A673 (cell line): ENCODE data around the gene GPC6. TPM values are rescaled to one million over a fixed set of nuclear protein-coding genes. Genes with fewer than 3 reads are reported as not detected.
A peak's percentile ranks its signal among the peaks of the same experiment; 100 is the strongest.

Source experiments
- BruUV-seq: library from RNA; stranded (reverse); fragments of 400-500 nt; replicated peaks from 2 replicates; lab custom pipeline; 2021; lab: Mats Ljungman, UMichigan
- CTCF ChIA-PET: fragments of 300-600 bp; sonication (Branson Sonifier 250); formaldehyde crosslinking; loops from one replicate; lab custom pipeline; 2022; ENCODE audit warnings: antibody characterized with exemption; lab: Charles Lee
- POLR2A ChIA-PET: fragments of 300-600 bp; sonication (Branson Sonifier 250); formaldehyde crosslinking; loops from one replicate; lab custom pipeline; 2022; ENCODE audit warnings: antibody characterized with exemption; ENCODE audit not compliant: low non-redundant PET; lab: Charles Lee
- DNase-seq: peaks from one replicate; pipeline ENCODE4 v3.0.0-alpha.2; 2015; ENCODE audit warnings: low spot score
- H3K27ac ChIP-seq: fragments of 200-600 bp; sonication (generic); 2 replicates; pipeline ENCODE4 v1.5.1; 2016; ENCODE audit warnings: mixed run types, low read depth, mild to moderate bottlenecking, mixed read lengths, antibody characterized with exemption, low read length; ENCODE audit not compliant: poor library complexity, severe bottlenecking
- H3K27me3 ChIP-seq: fragments of 200-600 bp; sonication (generic); replicated peaks from 2 replicates; pipeline ENCODE4 v1.6.1; 2017; ENCODE audit warnings: mixed run types, low read depth, mild to moderate bottlenecking, mixed read lengths, antibody characterized with exemption, low read length; ENCODE audit not compliant: insufficient read depth, poor library complexity
- H3K36me3 ChIP-seq: fragments of 200-600 bp; sonication (generic); 2 replicates; pipeline ENCODE4 v1.6.1; 2016; ENCODE audit warnings: mixed run types, mild to moderate bottlenecking, mixed read lengths, antibody characterized with exemption, low read length; ENCODE audit not compliant: insufficient read depth, poor library complexity, severe bottlenecking
- H3K4me1 ChIP-seq: fragments of 200-600 bp; sonication (generic); 2 replicates; pipeline ENCODE4 v1.6.1; 2017; ENCODE audit warnings: mixed run types, mild to moderate bottlenecking, mixed read lengths, antibody characterized with exemption, low read length; ENCODE audit not compliant: insufficient read depth, poor library complexity, severe bottlenecking
- H3K4me3 ChIP-seq: fragments of 200-600 bp; sonication (generic); 2 replicates; pipeline ENCODE4 v1.5.1; 2016; ENCODE audit warnings: low read depth, mixed run types, mild to moderate bottlenecking, mixed read lengths, low read length; ENCODE audit not compliant: poor library complexity, severe bottlenecking
- H3K9me3 ChIP-seq: fragments of 200-600 bp; sonication (generic); 2 replicates; pipeline ENCODE4 v1.6.1; 2016; ENCODE audit warnings: mixed run types, low read depth, mild to moderate bottlenecking, mixed read lengths, antibody characterized with exemption, low read length; ENCODE audit not compliant: poor library complexity, severe bottlenecking
- EZH2 ChIP-seq: fragments of 200-600 bp; sonication (generic); IDR thresholded peaks from 2 replicates; pipeline ENCODE4 v1.6.1; 2017; ENCODE audit warnings: borderline replicate concordance, low read depth, mild to moderate bottlenecking, mixed read lengths, antibody characterized with exemption, low read length; ENCODE audit not compliant: poor library complexity, severe bottlenecking
- intact Hi-C: fragments of 100-400 bp; cut with micrococcal nuclease; formaldehyde crosslinking; loops from one replicate; pipeline ENCODE4 v1.10.0; 2022; ENCODE audit not compliant: unreplicated experiment
- total RNA-seq: library from RNA; stranded (reverse); gene quantifications from 2 replicates; pipeline ENCODE4 v1.2.3, GENCODE V29; 2021
- TF ChIP-seq, protein P1 (sequence below): fragments of 300-800, 200-600 bp; sonication (generic); conservative IDR thresholded peaks from 2 replicates; pipeline ENCODE4 v1.5.1; 2017; ENCODE audit warnings: low read depth, mild to moderate bottlenecking, antibody characterized with exemption, low read length, moderate library complexity, mixed read lengths

The GPC6 gene
- total RNA-seq, 1 experiment from 2014 or later = 23.3 TPM

GRCh38 chr13:94234738-94235137 lies 1008.1 kb downstream of the GPC6 start:
- POLR2A ChIA-PET = no interaction called here
- TF ChIP-seq EZH2 = no peak
- TF ChIP-seq, protein P1, sequence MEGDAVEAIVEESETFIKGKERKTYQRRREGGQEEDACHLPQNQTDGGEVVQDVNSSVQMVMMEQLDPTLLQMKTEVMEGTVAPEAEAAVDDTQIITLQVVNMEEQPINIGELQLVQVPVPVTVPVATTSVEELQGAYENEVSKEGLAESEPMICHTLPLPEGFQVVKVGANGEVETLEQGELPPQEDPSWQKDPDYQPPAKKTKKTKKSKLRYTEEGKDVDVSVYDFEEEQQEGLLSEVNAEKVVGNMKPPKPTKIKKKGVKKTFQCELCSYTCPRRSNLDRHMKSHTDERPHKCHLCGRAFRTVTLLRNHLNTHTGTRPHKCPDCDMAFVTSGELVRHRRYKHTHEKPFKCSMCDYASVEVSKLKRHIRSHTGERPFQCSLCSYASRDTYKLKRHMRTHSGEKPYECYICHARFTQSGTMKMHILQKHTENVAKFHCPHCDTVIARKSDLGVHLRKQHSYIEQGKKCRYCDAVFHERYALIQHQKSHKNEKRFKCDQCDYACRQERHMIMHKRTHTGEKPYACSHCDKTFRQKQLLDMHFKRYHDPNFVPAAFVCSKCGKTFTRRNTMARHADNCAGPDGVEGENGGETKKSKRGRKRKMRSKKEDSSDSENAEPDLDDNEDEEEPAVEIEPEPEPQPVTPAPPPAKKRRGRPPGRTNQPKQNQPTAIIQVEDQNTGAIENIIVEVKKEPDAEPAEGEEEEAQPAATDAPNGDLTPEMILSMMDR = no peak
- no peaks in the 10 kb centered on the region for H3K36me3 ChIP-seq
- peaks cover 53% of the 10 kb centered on the region for H3K4me1 ChIP-seq
- H3K4me3 ChIP-seq = no peak overlapping the region
- H3K9me3 ChIP-seq = no peaks in the 10 kb centered on the region
- intact Hi-C loops = no loop called here
- BruUV-seq = no TSS peak
- DNase-seq = no peak
- CTCF ChIA-PET = interaction anchor here (0.7 kb wide), 1 partner anchor 46 kb away, joined by 6 read pairs; no protein-coding TSS in a partner anchor
- H3K27ac ChIP-seq = no peak overlapping the region
- H3K27me3 ChIP-seq = no peaks in the 10 kb centered on the region

GRCh38 chr13:94236132-94236531 lies 1009.5 kb downstream of the GPC6 start:
- H3K4me3 ChIP-seq = no peak overlapping the region
- no peak overlapping the region for H3K27ac ChIP-seq
- POLR2A ChIA-PET = no interaction called here
- no TSS peak for BruUV-seq
- no peaks in the 10 kb centered on the region for H3K27me3 ChIP-seq
- no peak for DNase-seq
- intact Hi-C loops = no loop called here
- no peaks in the 10 kb centered on the region for H3K36me3 ChIP-seq
- no peaks in the 10 kb centered on the region for H3K9me3 ChIP-seq
- H3K4me1 ChIP-seq = peaks cover 56% of the 10 kb centered on the region
- no peak for TF ChIP-seq EZH2
- TF ChIP-seq, protein P1 = no peak
- CTCF ChIA-PET = no interaction called here

DNA sequence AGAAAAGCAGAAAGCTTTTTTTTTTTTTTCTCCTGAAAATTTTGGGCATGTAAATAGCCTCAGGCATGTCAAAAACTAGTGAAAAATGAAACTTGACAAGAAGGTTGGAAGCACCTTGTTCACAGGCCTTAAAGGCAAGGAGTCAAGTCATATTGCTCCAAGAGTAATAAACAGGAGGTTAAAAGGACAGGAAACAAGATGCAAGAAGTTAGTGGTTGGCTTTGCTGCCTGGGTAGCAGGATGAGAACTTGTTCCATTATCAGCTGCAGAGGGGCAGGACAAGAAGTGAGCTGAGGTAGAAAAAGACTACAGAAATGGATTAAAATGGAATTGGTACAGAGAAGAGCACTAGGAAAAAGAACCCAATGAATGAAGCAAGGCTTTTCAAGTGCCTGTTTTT lies 1010.3 kb downstream of the GPC6 start:
- Histone ChIP-seq H3K9me3 (no peaks in the 10 kb centered on the region), H3K36me3 (no peaks in the 10 kb centered on the region), H3K4me3 (no peak overlapping the region), H3K4me1 (peaks cover 56% of the 10 kb centered on the region), H3K27me3 (no peaks in the 10 kb centered on the region), H3K27ac (peak overlapping the region; percentile 33)
- intact Hi-C loops = no loop called here
- DNase-seq = no peak
- no TSS peak for BruUV-seq
- POLR2A ChIA-PET = no interaction called here
- CTCF ChIA-PET = no interaction called here
- TF ChIP-seq, protein P1 = no peak
- TF ChIP-seq EZH2 = no peak
